ENCODE data around the gene UMAD1.

The UMAD1 gene

GRCh38 chr7:7907306-7907705, 266.8 kb downstream of the UMAD1 start:
- DNase-seq = no peak

GRCh38 chr7:7908622-7909145, 268.1 kb downstream of the UMAD1 start:
- DNase-seq = no peak

- no peak for DNase-seq
These were observed 268.8 kb downstream of the UMAD1 start for GRCh38 chr7:7909376-7909775.

GRCh38 chr7:7911369-7912123, 271.0 kb downstream of the UMAD1 start:
- no peak for DNase-seq

GRCh38 chr7:7912937-7913336, 272.4 kb downstream of the UMAD1 start:
- DNase-seq = no peak

- DNase-seq = no peak
These were observed 273.0 kb downstream of the UMAD1 start for GRCh38 chr7:7913504-7913903.

GRCh38 chr7:7914547-7914946, 274.0 kb downstream of the UMAD1 start:
- no peak for DNase-seq

- DNase-seq = no peak
These were observed 275.5 kb downstream of the UMAD1 start for GRCh38 chr7:7916064-7916463.

GRCh38 chr7:7917593-7917992, 277.0 kb downstream of the UMAD1 start:
- DNase-seq = no peak

GRCh38 chr7:7918736-7919448, 278.3 kb downstream of the UMAD1 start:
- DNase-seq = no peak

GRCh38 chr7:7919449-7919945, 278.9 kb downstream of the UMAD1 start:
- DNase-seq = no peak

GRCh38 chr7:7920056-7920455, 279.5 kb downstream of the UMAD1 start:
- DNase-seq = no peak

- DNase-seq = no peak
These were observed 279.9 kb downstream of the UMAD1 start for GRCh38 chr7:7920481-7920880.

GRCh38 chr7:7921830-7922229, 281.3 kb downstream of the UMAD1 start:
- no peak for DNase-seq

- DNase-seq = no peak
These were observed 282.3 kb downstream of the UMAD1 start for GRCh38 chr7:7922684-7923385.

- DNase-seq = no peak
These were observed 283.3 kb downstream of the UMAD1 start for GRCh38 chr7:7923818-7924217.

GRCh38 chr7:7924303-7924702, 283.8 kb downstream of the UMAD1 start:
- no peak for DNase-seq

Measured in T-helper 9 cell (primary cell).